Activated CD4-positive, alpha-beta T cell treated with anti-CD3 and anti-CD28 coated beads, Interleukin-2, amount 10 ng/mL, durations not matched to agents 24 days and 14 days (primary cell): ENCODE data around the gene IST1. TPM values are rescaled to one million over a fixed set of nuclear protein-coding genes. Genes with fewer than 3 reads are reported as not detected.

Experiments
- DNase-seq: peaks from one replicate; pipeline ENCODE4 v3.0.0; 2022
- H3K27ac Mint-ChIP-seq: one replicate; pipeline ENCODE4 v1.8.0; 2022; ENCODE audit warnings: mild to moderate bottlenecking, mixed read lengths
- H3K27me3 Mint-ChIP-seq: one replicate; pipeline ENCODE4 v1.8.0; 2022; ENCODE audit warnings: mixed read lengths
- H3K36me3 Mint-ChIP-seq: one replicate; pipeline ENCODE4 v1.8.0; 2022; ENCODE audit warnings: low read depth, mild to moderate bottlenecking, mixed read lengths
- H3K4me1 Mint-ChIP-seq: one replicate; pipeline ENCODE4 v1.8.0; 2021; ENCODE audit warnings: mixed read lengths
- H3K4me3 Mint-ChIP-seq: one replicate; pipeline ENCODE4 v1.8.0; 2022; ENCODE audit warnings: mild to moderate bottlenecking, moderate library complexity, mixed read lengths
- H3K9me3 Mint-ChIP-seq: one replicate; pipeline ENCODE4 v1.8.0; 2021; ENCODE audit warnings: mixed read lengths
- intact Hi-C: fragments of 100-400 bp; cut with micrococcal nuclease; formaldehyde crosslinking; loops from one replicate; pipeline ENCODE4 v1.15.1; 2023
- total RNA-seq: library from RNA; stranded (reverse); gene quantifications from 2 replicates; pipeline ENCODE4 v1.2.3, GENCODE V29; 2022

IST1 gene
- total RNA-seq, 1 donor from 2014 or later, result 149 TPM

GRCh38 chr16:71916397-71916920 is 21.1 kb downstream of the IST1 start:
- H3K27ac Mint-ChIP-seq, result no peak overlapping the region
- peaks cover 32% of the 10 kb centered on the region for H3K4me1 Mint-ChIP-seq
- H3K36me3 Mint-ChIP-seq, result peaks cover 71% of the 10 kb centered on the region
- H3K27me3 Mint-ChIP-seq, result no peaks in the 10 kb centered on the region
- no peak for DNase-seq
- intact Hi-C loops, result no loop called here
- no peak overlapping the region for H3K4me3 Mint-ChIP-seq
- no peaks in the 10 kb centered on the region for H3K9me3 Mint-ChIP-seq

- Mint-ChIP-seq H3K9me3 (no peaks in the 10 kb centered on the region), H3K36me3 (peaks cover 72% of the 10 kb centered on the region), H3K4me3 (no peak overlapping the region), H3K27ac (no peak overlapping the region), H3K27me3 (no peaks in the 10 kb centered on the region), H3K4me1 (peaks cover 27% of the 10 kb centered on the region)
- intact Hi-C loops, result no loop called here
- no peak for DNase-seq
These were observed 22.6 kb downstream of the IST1 start for GRCh38 chr16:71917900-71918299.

GRCh38 chr16:71919035-71919434 is 23.7 kb downstream of the IST1 start:
- Mint-ChIP-seq H3K4me3 (no peak overlapping the region), H3K4me1 (peaks cover 29% of the 10 kb centered on the region), H3K27ac (no peak overlapping the region), H3K27me3 (no peaks in the 10 kb centered on the region), H3K9me3 (no peaks in the 10 kb centered on the region), H3K36me3 (peaks cover 76% of the 10 kb centered on the region)
- DNase-seq, result no peak
- intact Hi-C loops, result no loop called here

- Mint-ChIP-seq H3K27ac (no peak overlapping the region), H3K9me3 (no peaks in the 10 kb centered on the region), H3K36me3 (peaks cover 77% of the 10 kb centered on the region), H3K4me1 (peaks cover 20% of the 10 kb centered on the region), H3K4me3 (no peak overlapping the region), H3K27me3 (no peaks in the 10 kb centered on the region)
- no peak for DNase-seq
- intact Hi-C loops, result no loop called here
These were observed 25.3 kb downstream of the IST1 start for GRCh38 chr16:71920658-71921057.

- Mint-ChIP-seq H3K9me3 (no peaks in the 10 kb centered on the region), H3K4me1 (peaks cover 7% of the 10 kb centered on the region), H3K36me3 (peaks cover 73% of the 10 kb centered on the region), H3K27me3 (no peaks in the 10 kb centered on the region), H3K27ac (peak overlapping the region; percentile 5), H3K4me3 (no peak overlapping the region)
- no peak for DNase-seq
- intact Hi-C loops, result no loop called here
These were observed 28.8 kb downstream of the IST1 start for GRCh38 chr16:71923941-71924690.

GRCh38 chr16:71924710-71925109 is 29.4 kb downstream of the IST1 start:
- no peak overlapping the region for H3K27ac Mint-ChIP-seq
- no peak for DNase-seq
- peaks cover 70% of the 10 kb centered on the region for H3K36me3 Mint-ChIP-seq
- H3K4me1 Mint-ChIP-seq, result peaks cover 7% of the 10 kb centered on the region
- intact Hi-C loops, result no loop called here
- no peaks in the 10 kb centered on the region for H3K27me3 Mint-ChIP-seq
- H3K4me3 Mint-ChIP-seq, result no peak overlapping the region
- no peaks in the 10 kb centered on the region for H3K9me3 Mint-ChIP-seq

GRCh38 chr16:71927383-71927782 is 32.1 kb downstream of the IST1 start:
- Mint-ChIP-seq H3K9me3 (no peaks in the 10 kb centered on the region), H3K27me3 (no peaks in the 10 kb centered on the region), H3K4me1 (peaks cover 10% of the 10 kb centered on the region), H3K36me3 (peaks cover 60% of the 10 kb centered on the region), H3K4me3 (no peak overlapping the region), H3K27ac (no peak overlapping the region)
- intact Hi-C loops, result no loop called here
- no peak for DNase-seq

GRCh38 chr16:71927787-71928186 is 32.5 kb downstream of the IST1 start:
- intact Hi-C loops, result no loop called here
- no peak overlapping the region for H3K27ac Mint-ChIP-seq
- H3K4me3 Mint-ChIP-seq, result no peak overlapping the region
- no peak for DNase-seq
- no peaks in the 10 kb centered on the region for H3K27me3 Mint-ChIP-seq
- no peaks in the 10 kb centered on the region for H3K9me3 Mint-ChIP-seq
- H3K4me1 Mint-ChIP-seq, result peaks cover 10% of the 10 kb centered on the region
- peaks cover 56% of the 10 kb centered on the region for H3K36me3 Mint-ChIP-seq

GRCh38 chr16:71929048-71929447 is 33.7 kb downstream of the IST1 start:
- no peak overlapping the region for H3K4me3 Mint-ChIP-seq

GRCh38 chr16:71930013-71930563 is 34.8 kb downstream of the IST1 start:
- Mint-ChIP-seq H3K9me3 (no peaks in the 10 kb centered on the region), H3K27me3 (no peaks in the 10 kb centered on the region), H3K36me3 (peaks cover 46% of the 10 kb centered on the region), H3K4me3 (no peak overlapping the region), H3K4me1 (peaks cover 8% of the 10 kb centered on the region), H3K27ac (no peak overlapping the region)
- intact Hi-C loops, result no loop called here
- DNase-seq, result no peak

More at GRCh38 chr16:71929048-71929447, 33.7 kb downstream of the IST1 start:
- peaks cover 8% of the 10 kb centered on the region for H3K4me1 Mint-ChIP-seq
- DNase-seq, result no peak
- intact Hi-C loops, result no loop called here
- H3K9me3 Mint-ChIP-seq, result no peaks in the 10 kb centered on the region
- no peaks in the 10 kb centered on the region for H3K27me3 Mint-ChIP-seq
- H3K36me3 Mint-ChIP-seq, result peaks cover 49% of the 10 kb centered on the region
- H3K27ac Mint-ChIP-seq, result no peak overlapping the region

GRCh38 chr16:71931001-71931400 is 35.7 kb downstream of the IST1 start:
- peaks cover 8% of the 10 kb centered on the region for H3K4me1 Mint-ChIP-seq
- H3K9me3 Mint-ChIP-seq, result no peaks in the 10 kb centered on the region
- no peak overlapping the region for H3K27ac Mint-ChIP-seq
- H3K36me3 Mint-ChIP-seq, result peaks cover 41% of the 10 kb centered on the region
- no peaks in the 10 kb centered on the region for H3K27me3 Mint-ChIP-seq
- no peak overlapping the region for H3K4me3 Mint-ChIP-seq
- DNase-seq, result no peak
- intact Hi-C loops, result no loop called here

GRCh38 chr16:71931599-71931998 is 36.3 kb downstream of the IST1 start:
- peaks cover 8% of the 10 kb centered on the region for H3K4me1 Mint-ChIP-seq
- intact Hi-C loops, result no loop called here
- no peaks in the 10 kb centered on the region for H3K27me3 Mint-ChIP-seq
- no peak overlapping the region for H3K4me3 Mint-ChIP-seq
- H3K36me3 Mint-ChIP-seq, result peaks cover 39% of the 10 kb centered on the region
- no peak overlapping the region for H3K27ac Mint-ChIP-seq
- no peak for DNase-seq
- no peaks in the 10 kb centered on the region for H3K9me3 Mint-ChIP-seq

- intact Hi-C loops, result no loop called here
- peaks cover 26% of the 10 kb centered on the region for H3K36me3 Mint-ChIP-seq
- peaks cover 3% of the 10 kb centered on the region for H3K4me1 Mint-ChIP-seq
- H3K4me3 Mint-ChIP-seq, result no peak overlapping the region
- no peak overlapping the region for H3K27ac Mint-ChIP-seq
- H3K9me3 Mint-ChIP-seq, result no peaks in the 10 kb centered on the region
- DNase-seq, result no peak
- H3K27me3 Mint-ChIP-seq, result no peaks in the 10 kb centered on the region
These were observed 37.7 kb downstream of the IST1 start for GRCh38 chr16:71933017-71933416.

- Mint-ChIP-seq H3K4me1 (peaks cover 3% of the 10 kb centered on the region), H3K27me3 (no peaks in the 10 kb centered on the region), H3K9me3 (no peaks in the 10 kb centered on the region), H3K36me3 (peaks cover 18% of the 10 kb centered on the region), H3K27ac (no peak overlapping the region), H3K4me3 (no peak overlapping the region)
- no peak for DNase-seq
- intact Hi-C loops, result no loop called here
These were observed 38.8 kb downstream of the IST1 start for GRCh38 chr16:71933913-71934695.
